ENCODE results near the gene DDIT4. TPM values are rescaled to one million over a fixed set of nuclear protein-coding genes. Genes with fewer than 3 reads are reported as not detected.

Gene DDIT4
- total and polyA plus RNA-seq, 9 of the 15 experiments (the other 6 are each of a cell fraction or from before 2014, with no cell fraction given) = 8.2 to 675 (median 159) TPM

- TF ChIP-seq E2F6 (IDR thresholded peaks at IDR 0.05; ENCODE audit: borderline replicate concordance in 1 of 2, extremely low read depth in 1 of 2, insufficient read depth in 1 of 2, insufficient read length in 1 of 2, low read depth in 1 of 2, low read length in 1 of 2, poor library complexity in 1 of 2, severe bottlenecking in 1 of 2) = peak; percentile 82 to 87
- TF ChIP-seq, protein P1, sequence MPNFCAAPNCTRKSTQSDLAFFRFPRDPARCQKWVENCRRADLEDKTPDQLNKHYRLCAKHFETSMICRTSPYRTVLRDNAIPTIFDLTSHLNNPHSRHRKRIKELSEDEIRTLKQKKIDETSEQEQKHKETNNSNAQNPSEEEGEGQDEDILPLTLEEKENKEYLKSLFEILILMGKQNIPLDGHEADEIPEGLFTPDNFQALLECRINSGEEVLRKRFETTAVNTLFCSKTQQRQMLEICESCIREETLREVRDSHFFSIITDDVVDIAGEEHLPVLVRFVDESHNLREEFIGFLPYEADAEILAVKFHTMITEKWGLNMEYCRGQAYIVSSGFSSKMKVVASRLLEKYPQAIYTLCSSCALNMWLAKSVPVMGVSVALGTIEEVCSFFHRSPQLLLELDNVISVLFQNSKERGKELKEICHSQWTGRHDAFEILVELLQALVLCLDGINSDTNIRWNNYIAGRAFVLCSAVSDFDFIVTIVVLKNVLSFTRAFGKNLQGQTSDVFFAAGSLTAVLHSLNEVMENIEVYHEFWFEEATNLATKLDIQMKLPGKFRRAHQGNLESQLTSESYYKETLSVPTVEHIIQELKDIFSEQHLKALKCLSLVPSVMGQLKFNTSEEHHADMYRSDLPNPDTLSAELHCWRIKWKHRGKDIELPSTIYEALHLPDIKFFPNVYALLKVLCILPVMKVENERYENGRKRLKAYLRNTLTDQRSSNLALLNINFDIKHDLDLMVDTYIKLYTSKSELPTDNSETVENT (CRISPR knock-in tag; IDR thresholded peaks at IDR 0.05) = no peak
- TF ChIP-seq TEAD1 (CRISPR knock-in tag; IDR thresholded peaks at IDR 0.05) = peak in 1 of 2 experiments; percentile 53; a peak in 2 of 4 replicates
- no peak for TF ChIP-seq GATA2 (CRISPR knock-in tag; IDR thresholded peaks at IDR 0.05)
Measured at GRCh38 chr10:72316748-72317435, 43.2 kb downstream of the DDIT4 start (continued).
